Stimulated activated naive B cell treated with anti-CD40 and anti-IgM and Interleukin-4, amounts not matched to agents 10 μg/mL and 1 μg/mL and 100 μg/mL, for 72 hours (primary cell): Measurements from ENCODE around the gene ITM2C.
A peak's percentile ranks its signal among the peaks of the same experiment; 100 is the strongest.

Experiments used
- ATAC-seq, 2 donors: fragments of 150-1000 bp; cut with Tn5 transposase; replicated peaks; 2 replicates each; pipeline ENCODE4 v1.10.0; 2021; ENCODE audit warnings: moderate library complexity in 1 of 2
- DNase-seq: peaks from one replicate; pipeline ENCODE4 v3.0.0; 2021
- H3K27ac Mint-ChIP-seq: one replicate; pipeline ENCODE4 v1.8.0; 2022; ENCODE audit warnings: mild to moderate bottlenecking, mixed read lengths
- H3K27me3 Mint-ChIP-seq, 2 donors: one replicate each; pipeline ENCODE4 v1.8.0; 2022; ENCODE audit warnings: mixed read lengths in 2 of 2
- H3K36me3 Mint-ChIP-seq, 2 donors: one replicate each; pipeline ENCODE4 v1.8.0; 2022; ENCODE audit warnings: mixed read lengths in 2 of 2, mild to moderate bottlenecking in 1 of 2
- H3K4me1 Mint-ChIP-seq, 2 donors: one replicate each; pipeline ENCODE4 v1.8.0; 2022; ENCODE audit warnings: mixed read lengths in 2 of 2, mild to moderate bottlenecking in 1 of 2
- H3K4me3 Mint-ChIP-seq, 2 donors: one replicate each; pipeline ENCODE4 v1.8.0; 2022; ENCODE audit warnings: mild to moderate bottlenecking in 2 of 2, mixed read lengths in 2 of 2, moderate library complexity in 1 of 2
- H3K9me3 Mint-ChIP-seq, 2 donors: one replicate each; pipeline ENCODE4 v1.8.0; 2022; ENCODE audit warnings: mixed read lengths in 2 of 2, mild to moderate bottlenecking in 1 of 2

Gene ITM2C

GRCh38 chr2:230886671-230887071 lies 21.9 kb downstream of the ITM2C start:
- DNase-seq = no peak
- Mint-ChIP-seq H3K9me3 (peaks cover 4% of the 10 kb centered on the region in 2 donors), H3K4me3 (no peak overlapping the region), H3K27ac (no peak overlapping the region), H3K4me1 (peaks cover 17 to 48% of the 10 kb centered on the region in 2 donors), H3K27me3 (peaks cover 10 to 12% of the 10 kb centered on the region in 2 donors), H3K36me3 (peaks cover 0 to 4% of the 10 kb centered on the region in 2 donors)
- no peak for ATAC-seq

GRCh38 chr2:230887342-230887741 lies 22.6 kb downstream of the ITM2C start:
- H3K4me3 Mint-ChIP-seq = no peak overlapping the region
- ATAC-seq (no peak), DNase-seq (no peak)
- no peak overlapping the region for H3K27ac Mint-ChIP-seq
- H3K36me3 Mint-ChIP-seq = peaks cover 0 to 4% of the 10 kb centered on the region in 2 donors
- H3K9me3 Mint-ChIP-seq = peaks cover 4% of the 10 kb centered on the region in 2 donors
- H3K27me3 Mint-ChIP-seq = peaks cover 12 to 14% of the 10 kb centered on the region in 2 donors
- peaks cover 14 to 53% of the 10 kb centered on the region in 2 donors for H3K4me1 Mint-ChIP-seq

DNA sequence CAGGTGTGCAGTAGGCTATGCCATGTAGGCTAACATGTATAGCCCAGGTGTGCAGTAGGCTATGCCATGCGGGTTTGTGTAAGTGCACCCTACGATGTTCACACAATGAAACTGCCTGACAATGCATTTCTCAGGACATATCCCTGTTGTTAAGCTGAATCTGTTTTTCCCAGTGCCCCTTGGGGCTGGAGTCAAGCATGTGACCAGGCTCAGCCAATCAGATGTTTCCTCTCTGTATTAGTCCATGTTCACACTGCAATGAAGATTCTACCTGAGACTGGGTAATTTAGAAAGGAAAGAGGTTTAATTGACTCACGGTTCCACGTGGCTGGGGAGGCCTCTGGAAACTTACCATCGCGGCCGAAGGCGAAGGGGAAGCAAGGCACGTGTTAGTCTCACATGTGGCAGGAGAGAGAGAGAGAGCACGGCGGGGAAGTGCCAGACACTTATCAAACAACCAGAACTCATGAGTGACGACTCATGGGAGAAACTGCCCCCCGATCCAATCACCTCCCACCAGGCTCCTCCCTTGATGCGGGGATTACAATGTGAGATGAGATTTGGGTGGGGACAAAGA lies 24.2 kb downstream of the ITM2C start:
- Mint-ChIP-seq H3K36me3 (peaks cover 0 to 4% of the 10 kb centered on the region in 2 donors), H3K27ac (no peak overlapping the region), H3K4me1 (peaks cover 24 to 61% of the 10 kb centered on the region in 2 donors), H3K4me3 (no peak overlapping the region), H3K27me3 (peaks cover 12 to 20% of the 10 kb centered on the region in 2 donors), H3K9me3 (peaks cover 4% of the 10 kb centered on the region in 2 donors)
- no peak for ATAC-seq
- DNase-seq = no peak

- H3K4me1 Mint-ChIP-seq = peaks cover 33 to 69% of the 10 kb centered on the region in 2 donors
- H3K27me3 Mint-ChIP-seq = peaks cover 12 to 20% of the 10 kb centered on the region in 2 donors
These were observed 25.3 kb downstream of the ITM2C start for GRCh38 chr2:230889911-230890601.

GRCh38 chr2:230890646-230891045 lies 25.9 kb downstream of the ITM2C start:
- H3K4me1 Mint-ChIP-seq = peaks cover 32 to 70% of the 10 kb centered on the region in 2 donors
- H3K27me3 Mint-ChIP-seq = peaks cover 12 to 20% of the 10 kb centered on the region in 2 donors

More at GRCh38 chr2:230889911-230890601, 25.3 kb downstream of the ITM2C start:
- H3K36me3 Mint-ChIP-seq = peaks cover 2 to 4% of the 10 kb centered on the region in 2 donors
- H3K27ac Mint-ChIP-seq = peak overlapping the region; percentile 16
- no peak overlapping the region for H3K4me3 Mint-ChIP-seq
- peaks cover 4% of the 10 kb centered on the region in 2 donors for H3K9me3 Mint-ChIP-seq
- ATAC-seq = no peak
- DNase-seq = no peak

GRCh38 chr2:230891064-230891463 lies 26.3 kb downstream of the ITM2C start:
- ATAC-seq = no peak
- Mint-ChIP-seq H3K4me3 (no peak overlapping the region), H3K27me3 (peaks cover 12 to 20% of the 10 kb centered on the region in 2 donors), H3K4me1 (peaks cover 29 to 70% of the 10 kb centered on the region in 2 donors), H3K9me3 (peaks cover 4% of the 10 kb centered on the region in 2 donors), H3K36me3 (peaks cover 2 to 4% of the 10 kb centered on the region in 2 donors), H3K27ac (no peak overlapping the region)
- no peak for DNase-seq

More at GRCh38 chr2:230890646-230891045, 25.9 kb downstream of the ITM2C start:
- H3K27ac Mint-ChIP-seq = peak overlapping the region; percentile 16
- ATAC-seq (no peak), DNase-seq (no peak)
- H3K9me3 Mint-ChIP-seq = peaks cover 4% of the 10 kb centered on the region in 2 donors
- no peak overlapping the region for H3K4me3 Mint-ChIP-seq
- H3K36me3 Mint-ChIP-seq = peaks cover 2 to 4% of the 10 kb centered on the region in 2 donors

- Mint-ChIP-seq H3K4me3 (no peak overlapping the region), H3K36me3 (peaks cover 2 to 4% of the 10 kb centered on the region in 2 donors), H3K27me3 (peaks cover 12 to 20% of the 10 kb centered on the region in 2 donors), H3K27ac (no peak overlapping the region), H3K9me3 (peaks cover 4% of the 10 kb centered on the region in 2 donors), H3K4me1 (peaks cover 28 to 68% of the 10 kb centered on the region in 2 donors)
- DNase-seq (no peak), ATAC-seq (no peak)
These were observed 26.8 kb downstream of the ITM2C start for GRCh38 chr2:230891509-230891908.

GRCh38 chr2:230893338-230893737 lies 28.6 kb downstream of the ITM2C start:
- DNase-seq (peak; percentile 35), ATAC-seq (peak; percentile 77 to 86)
- Mint-ChIP-seq H3K27me3 (peaks cover 12 to 20% of the 10 kb centered on the region in 2 donors), H3K36me3 (peaks cover 2 to 4% of the 10 kb centered on the region in 2 donors), H3K9me3 (peaks cover 4% of the 10 kb centered on the region in 2 donors), H3K27ac (peak overlapping the region; percentile 14), H3K4me1 (peaks cover 31 to 67% of the 10 kb centered on the region in 2 donors), H3K4me3 (no peak overlapping the region)

DNA sequence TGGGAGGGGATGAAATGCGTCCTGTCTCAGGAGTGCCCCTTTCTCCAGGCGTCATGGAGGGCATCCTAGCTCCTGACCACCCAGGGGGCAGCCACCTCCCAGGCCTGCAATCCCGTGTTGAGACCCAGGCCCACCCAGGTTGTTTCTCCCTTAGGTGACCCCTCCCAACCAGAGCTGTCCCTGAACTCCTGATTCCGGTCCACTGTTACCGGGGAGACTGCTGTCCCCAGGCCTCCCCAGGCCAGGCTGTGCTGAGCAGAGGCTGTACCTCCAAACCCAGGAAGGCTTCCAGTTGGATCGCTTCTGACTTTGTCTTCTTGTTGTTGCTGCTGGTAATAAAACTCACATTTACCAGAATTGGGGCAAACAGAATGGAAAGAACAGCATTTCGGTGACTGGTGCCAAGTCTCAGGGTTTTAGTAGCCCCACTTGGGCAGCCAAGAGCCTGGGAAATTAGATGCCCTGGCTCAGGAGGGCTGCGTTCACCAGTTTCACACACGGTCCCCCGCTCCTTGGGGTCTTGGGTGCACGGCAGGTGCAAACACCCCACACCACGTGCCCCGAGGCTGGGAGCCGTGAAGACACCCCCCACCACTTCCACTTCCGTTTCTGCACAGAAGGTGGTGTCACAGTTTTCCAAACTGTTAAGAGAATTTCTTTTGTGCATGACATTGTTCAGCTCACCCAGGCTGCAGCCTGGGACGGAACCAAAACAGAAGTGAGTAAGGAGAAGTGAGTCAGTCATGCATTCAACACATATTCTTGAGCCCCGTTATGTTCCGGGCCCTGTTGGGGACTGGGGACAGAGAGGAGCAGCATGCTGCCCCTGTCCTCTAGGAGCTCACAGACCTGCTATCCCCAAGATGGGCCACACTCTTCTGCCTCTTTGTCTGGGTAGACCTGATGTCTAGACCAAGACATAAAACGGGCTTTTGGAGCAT lies 29.4 kb downstream of the ITM2C start:
- peaks cover under 1 to 1% of the 10 kb centered on the region in 2 donors for H3K9me3 Mint-ChIP-seq
- H3K27ac Mint-ChIP-seq = no peak overlapping the region
- ATAC-seq (peak; percentile 79 to 81), DNase-seq (no peak)
- H3K4me3 Mint-ChIP-seq = peak overlapping the region in 1 of 2 donors; percentile 31
- peaks cover 31 to 63% of the 10 kb centered on the region in 2 donors for H3K4me1 Mint-ChIP-seq
- peaks cover 12 to 17% of the 10 kb centered on the region in 2 donors for H3K27me3 Mint-ChIP-seq
- peaks cover under 1 to 2% of the 10 kb centered on the region in 2 donors for H3K36me3 Mint-ChIP-seq

GRCh38 chr2:230895536-230896345 lies 31.0 kb downstream of the ITM2C start:
- peaks cover 8 to 15% of the 10 kb centered on the region in 2 donors for H3K27me3 Mint-ChIP-seq
- H3K4me1 Mint-ChIP-seq = peaks cover 30 to 52% of the 10 kb centered on the region in 2 donors
- no peak overlapping the region for H3K27ac Mint-ChIP-seq

GRCh38 chr2:230896346-230897115 lies 31.8 kb downstream of the ITM2C start:
- Mint-ChIP-seq H3K9me3 (no peaks in the 10 kb centered on the region), H3K36me3 (peaks cover 0 to 2% of the 10 kb centered on the region in 2 donors), H3K27ac (no peak overlapping the region), H3K4me3 (no peak overlapping the region), H3K27me3 (peaks cover under 1 to 10% of the 10 kb centered on the region in 2 donors), H3K4me1 (peaks cover 27 to 45% of the 10 kb centered on the region in 2 donors)
- ATAC-seq (no peak), DNase-seq (no peak)

More at GRCh38 chr2:230895536-230896345, 31.0 kb downstream of the ITM2C start:
- ATAC-seq = no peak
- Mint-ChIP-seq H3K9me3 (no peaks in the 10 kb centered on the region), H3K36me3 (peaks cover 0 to 2% of the 10 kb centered on the region in 2 donors), H3K4me3 (no peak overlapping the region)
- DNase-seq = no peak

- ATAC-seq (no peak), DNase-seq (no peak)
- peaks cover 0 to under 1% of the 10 kb centered on the region in 2 donors for H3K27me3 Mint-ChIP-seq
- H3K4me1 Mint-ChIP-seq = peaks cover 27 to 40% of the 10 kb centered on the region in 2 donors
- H3K4me3 Mint-ChIP-seq = no peak overlapping the region
- H3K9me3 Mint-ChIP-seq = no peaks in the 10 kb centered on the region
- H3K36me3 Mint-ChIP-seq = peaks cover 0 to 2% of the 10 kb centered on the region in 2 donors
- no peak overlapping the region for H3K27ac Mint-ChIP-seq
These were observed 33.4 kb downstream of the ITM2C start for GRCh38 chr2:230898016-230898712.
